C4-2B (cell line): Measurements from ENCODE around the gene ARHGAP22.

ENCODE experiments used
- ZFX ChIP-seq: fragments of 450-650 bp; IDR thresholded peaks from 2 replicates; pipeline ENCODE4 v1.6.1; 2017
- TF ChIP-seq, protein P1 (sequence below): fragments of 450-650 bp; conservative IDR thresholded peaks from 2 replicates; pipeline ENCODE4 v1.5.1; 2017; ENCODE audit warnings: mild to moderate bottlenecking

- TF ChIP-seq, protein P1, sequence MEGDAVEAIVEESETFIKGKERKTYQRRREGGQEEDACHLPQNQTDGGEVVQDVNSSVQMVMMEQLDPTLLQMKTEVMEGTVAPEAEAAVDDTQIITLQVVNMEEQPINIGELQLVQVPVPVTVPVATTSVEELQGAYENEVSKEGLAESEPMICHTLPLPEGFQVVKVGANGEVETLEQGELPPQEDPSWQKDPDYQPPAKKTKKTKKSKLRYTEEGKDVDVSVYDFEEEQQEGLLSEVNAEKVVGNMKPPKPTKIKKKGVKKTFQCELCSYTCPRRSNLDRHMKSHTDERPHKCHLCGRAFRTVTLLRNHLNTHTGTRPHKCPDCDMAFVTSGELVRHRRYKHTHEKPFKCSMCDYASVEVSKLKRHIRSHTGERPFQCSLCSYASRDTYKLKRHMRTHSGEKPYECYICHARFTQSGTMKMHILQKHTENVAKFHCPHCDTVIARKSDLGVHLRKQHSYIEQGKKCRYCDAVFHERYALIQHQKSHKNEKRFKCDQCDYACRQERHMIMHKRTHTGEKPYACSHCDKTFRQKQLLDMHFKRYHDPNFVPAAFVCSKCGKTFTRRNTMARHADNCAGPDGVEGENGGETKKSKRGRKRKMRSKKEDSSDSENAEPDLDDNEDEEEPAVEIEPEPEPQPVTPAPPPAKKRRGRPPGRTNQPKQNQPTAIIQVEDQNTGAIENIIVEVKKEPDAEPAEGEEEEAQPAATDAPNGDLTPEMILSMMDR: no peak
- TF ChIP-seq ZFX: no peak
Measured at GRCh38 chr10:48554246-48554645, 50.6 kb downstream of the ARHGAP22 start.
